HEK293 (cell line): ENCODE results near the gene FBXO42.
"Not testable (repeated sequence)": the region's sequence is repeated elsewhere in the genome, so short reads cannot be mapped to it uniquely, and the experiment has no call there.

ENCODE experiments used
- ZEB2 ChIP-seq: fragments of 450-650 bp; formaldehyde crosslinking; IDR thresholded peaks from 2 replicates; pipeline ENCODE4 v1.5.1; 2016; ENCODE audit warnings: missing biosample characterization, missing genetic modification characterization
- TF ChIP-seq, protein P1 (sequence below): fragments of 450-650 bp; formaldehyde crosslinking; IDR thresholded peaks from 2 replicates; pipeline ENCODE4 v1.5.1; 2016; ENCODE audit warnings: missing biosample characterization, missing genetic modification characterization

DNA sequence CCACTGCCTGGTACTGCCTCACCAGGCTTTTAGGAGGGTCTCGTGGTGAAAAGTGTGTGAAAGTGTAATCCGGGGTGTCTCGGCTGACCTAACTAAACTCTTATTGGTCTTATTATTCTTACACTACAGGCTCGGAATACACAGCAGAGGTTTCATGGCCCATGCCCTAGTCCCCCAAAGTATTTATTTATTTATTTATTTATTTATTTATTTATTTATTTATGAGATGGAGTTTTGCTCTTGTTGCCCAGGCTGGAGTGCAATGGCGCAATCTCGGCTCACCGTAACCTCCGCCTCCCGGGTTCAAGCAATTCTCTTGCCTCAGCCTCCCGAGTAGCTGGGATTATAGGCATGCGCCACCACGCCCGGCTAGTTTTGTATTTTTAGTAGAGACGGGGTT is 137.0 kb downstream of the FBXO42 start:
- TF ChIP-seq, protein P1, sequence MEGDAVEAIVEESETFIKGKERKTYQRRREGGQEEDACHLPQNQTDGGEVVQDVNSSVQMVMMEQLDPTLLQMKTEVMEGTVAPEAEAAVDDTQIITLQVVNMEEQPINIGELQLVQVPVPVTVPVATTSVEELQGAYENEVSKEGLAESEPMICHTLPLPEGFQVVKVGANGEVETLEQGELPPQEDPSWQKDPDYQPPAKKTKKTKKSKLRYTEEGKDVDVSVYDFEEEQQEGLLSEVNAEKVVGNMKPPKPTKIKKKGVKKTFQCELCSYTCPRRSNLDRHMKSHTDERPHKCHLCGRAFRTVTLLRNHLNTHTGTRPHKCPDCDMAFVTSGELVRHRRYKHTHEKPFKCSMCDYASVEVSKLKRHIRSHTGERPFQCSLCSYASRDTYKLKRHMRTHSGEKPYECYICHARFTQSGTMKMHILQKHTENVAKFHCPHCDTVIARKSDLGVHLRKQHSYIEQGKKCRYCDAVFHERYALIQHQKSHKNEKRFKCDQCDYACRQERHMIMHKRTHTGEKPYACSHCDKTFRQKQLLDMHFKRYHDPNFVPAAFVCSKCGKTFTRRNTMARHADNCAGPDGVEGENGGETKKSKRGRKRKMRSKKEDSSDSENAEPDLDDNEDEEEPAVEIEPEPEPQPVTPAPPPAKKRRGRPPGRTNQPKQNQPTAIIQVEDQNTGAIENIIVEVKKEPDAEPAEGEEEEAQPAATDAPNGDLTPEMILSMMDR (tag by site-specific recombination) = not testable (repeated sequence)
- not testable (repeated sequence) for TF ChIP-seq ZEB2 (tag by site-specific recombination)
